ENCODE measurements around the gene CLIP4. TPM values are rescaled to one million over a fixed set of nuclear protein-coding genes. Genes with fewer than 3 reads are reported as not detected.

CLIP4 gene
- total RNA-seq: 13.9 and 14.2 TPM in 2 replicates

- peak; percentile 57 to 64 for DNase-seq (ENCODE audit: low read depth in 2 of 2)
Observed at GRCh38 chr2:29114946-29115609, at the start of gene CLIP4. Gene CLIP4 (plus strand): TSS chr2:29115415. CDS start chr2:29121389, 5,974 bp downstream.

GRCh38 chr2:29066271-29066860 lies 48.8 kb upstream of the CLIP4 start:
- DNase-seq (ENCODE audit: low read depth in 2 of 2): no peak

GRCh38 chr2:29066997-29067605 lies 48.1 kb upstream of the CLIP4 start:
- DNase-seq (ENCODE audit: low read depth in 2 of 2): peak in 1 of 2 donors; percentile 23

GRCh38 chr2:29068513-29068912 lies 46.7 kb upstream of the CLIP4 start:
- DNase-seq (ENCODE audit: low read depth in 2 of 2): no peak

- no peak for DNase-seq (ENCODE audit: low read depth in 2 of 2)
Observed at GRCh38 chr2:29070526-29070925, 44.7 kb upstream of the CLIP4 start.

GRCh38 chr2:29071032-29071975 lies 43.9 kb upstream of the CLIP4 start:
- DNase-seq (ENCODE audit: low read depth in 2 of 2): no peak

GRCh38 chr2:29072251-29072650 lies 43.0 kb upstream of the CLIP4 start:
- no peak for DNase-seq (ENCODE audit: low read depth in 2 of 2)

GRCh38 chr2:29072971-29073725 lies 42.1 kb upstream of the CLIP4 start:
- DNase-seq (ENCODE audit: low read depth in 2 of 2): no peak

GRCh38 chr2:29073933-29074332 lies 41.3 kb upstream of the CLIP4 start:
- no peak for DNase-seq (ENCODE audit: low read depth in 2 of 2)

GRCh38 chr2:29074411-29074810 lies 40.8 kb upstream of the CLIP4 start, which contains the start of gene PCARE:
Gene PCARE (minus strand): TSS chr2:29074523. CDS start chr2:29074261, 262 bp downstream.
- no peak for DNase-seq (ENCODE audit: low read depth in 2 of 2)

- DNase-seq (ENCODE audit: low read depth in 2 of 2): peak in 1 of 2 donors; percentile 3
Observed at GRCh38 chr2:29075894-29076705, 39.1 kb upstream of the CLIP4 start.

GRCh38 chr2:29079887-29080286 lies 35.3 kb upstream of the CLIP4 start:
- no peak for DNase-seq (ENCODE audit: low read depth in 2 of 2)

- DNase-seq (ENCODE audit: low read depth in 2 of 2): no peak
Observed at GRCh38 chr2:29080886-29081743, 34.1 kb upstream of the CLIP4 start.

GRCh38 chr2:29082804-29083495 lies 32.3 kb upstream of the CLIP4 start:
- DNase-seq (ENCODE audit: low read depth in 2 of 2): no peak

GRCh38 chr2:29084554-29084953 lies 30.7 kb upstream of the CLIP4 start:
- DNase-seq (ENCODE audit: low read depth in 2 of 2): no peak

GRCh38 chr2:29090311-29090710 lies 24.9 kb upstream of the CLIP4 start:
- peak in 1 of 2 donors; percentile 9 for DNase-seq (ENCODE audit: low read depth in 2 of 2)

GRCh38 chr2:29096969-29097368 lies 18.2 kb upstream of the CLIP4 start:
- DNase-seq (ENCODE audit: low read depth in 2 of 2): no peak

- DNase-seq (ENCODE audit: low read depth in 2 of 2): no peak
Observed at GRCh38 chr2:29097569-29097968, 17.6 kb upstream of the CLIP4 start.
